ENCODE data around the gene OR2A14.
"Not testable (repeated sequence)": the region's sequence is repeated elsewhere in the genome, so short reads cannot be mapped to it uniquely, and the experiment has no call there.

Gene OR2A14

GRCh38 chr7:144158861-144159260 lies 35.9 kb downstream of the OR2A14 start:
- no peak for DNase-seq

GRCh38 chr7:144164784-144165183 lies 41.8 kb downstream of the OR2A14 start:
- no peak for DNase-seq

GRCh38 chr7:144171594-144172350 lies 48.8 kb downstream of the OR2A14 start:
- not testable (repeated sequence) for DNase-seq

- no peak for DNase-seq
Measured at GRCh38 chr7:144174613-144175012, 51.6 kb downstream of the OR2A14 start.

GRCh38 chr7:144178380-144179164 lies 55.6 kb downstream of the OR2A14 start:
- peak; percentile 19 for DNase-seq

- DNase-seq: not testable (repeated sequence)
Measured at GRCh38 chr7:144179165-144179479, 56.1 kb downstream of the OR2A14 start.
